HepG2 (cell line): ENCODE results near the gene CXCR5. TPM values are rescaled to one million over a fixed set of nuclear protein-coding genes. Genes with fewer than 3 reads are reported as not detected.

Source experiments
- ATF7 ChIP-seq, 2 experiments: fragments of 450-650 bp in 1 of 2; sonication (generic) in 1 of 2; formaldehyde crosslinking in 1 of 2; IDR thresholded peaks; 2 replicates each; pipeline versions ENCODE4 v1.4.0 to v1.6.1; 2016 to 2020; ENCODE audit warnings: antibody characterized with exemption in 1 of 2, mild to moderate bottlenecking in 1 of 2, missing genetic modification reagents in 1 of 2
- CEBPB ChIP-seq: IDR thresholded peaks from 2 replicates; pipeline ENCODE4 v1.6.1; 2011; ENCODE audit warnings: low read depth, low read length, improper control_type of control experiment, borderline replicate concordance
- CHCHD3 ChIP-seq: sonication (generic); formaldehyde crosslinking; IDR thresholded peaks from 2 replicates; pipeline ENCODE4 v1.8.0; 2022; ENCODE audit warnings: mild to moderate bottlenecking, missing genetic modification reagents, moderate library complexity
- EED ChIP-seq: sonication (generic); formaldehyde crosslinking; IDR thresholded peaks from 2 replicates; pipeline ENCODE4 v1.5.0; 2020; ENCODE audit warnings: mild to moderate bottlenecking, missing genetic modification reagents
- FOXM1 ChIP-seq: sonication (generic); formaldehyde crosslinking; IDR thresholded peaks from 2 replicates; pipeline ENCODE4 v1.5.0; 2020; ENCODE audit warnings: missing genetic modification reagents
- GABPA ChIP-seq, 2 experiments: IDR thresholded peaks; 2 replicates each; pipeline ENCODE4 v1.6.1; 2011 to 2016; ENCODE audit warnings: low read depth in 2 of 2, low read length in 1 of 2, missing biosample characterization in 1 of 2, missing genetic modification characterization in 1 of 2
- GABPB1 ChIP-seq: IDR thresholded peaks from 2 replicates; pipeline ENCODE4 v1.6.1; 2016; ENCODE audit warnings: mild to moderate bottlenecking, missing genetic modification reagents, moderate library complexity, missing compliant biosample characterization
- GPN1 ChIP-seq: sonication (generic); formaldehyde crosslinking; IDR thresholded peaks from 2 replicates; pipeline ENCODE4 v1.5.1; 2020; ENCODE audit warnings: missing genetic modification reagents, borderline replicate concordance
- HOXA3 ChIP-seq: sonication (generic); formaldehyde crosslinking; IDR thresholded peaks from 2 replicates; pipeline ENCODE4 v1.5.0; 2020; ENCODE audit warnings: missing genetic modification reagents
- IKZF4 ChIP-seq: sonication (generic); formaldehyde crosslinking; IDR thresholded peaks from 2 replicates; pipeline ENCODE4 v1.5.1; 2020; ENCODE audit warnings: borderline replicate concordance, mild to moderate bottlenecking, low read depth, missing genetic modification reagents; ENCODE audit errors: not compliant biosample characterization
- IRF2 ChIP-seq: IDR thresholded peaks from 2 replicates; pipeline ENCODE4 v1.6.1; 2018; ENCODE audit warnings: missing genetic modification reagents, missing compliant biosample characterization
- MTF2 ChIP-seq: sonication (generic); formaldehyde crosslinking; IDR thresholded peaks from 2 replicates; pipeline ENCODE4 v1.5.0; 2020; ENCODE audit warnings: missing genetic modification reagents, borderline replicate concordance
- MYC ChIP-seq: sonication (generic); formaldehyde crosslinking; IDR thresholded peaks from 2 replicates; pipeline ENCODE4 v1.9.0; 2021; ENCODE audit warnings: missing genetic modification reagents, borderline replicate concordance
- NCOA5 ChIP-seq: sonication (generic); formaldehyde crosslinking; IDR thresholded peaks from 2 replicates; pipeline ENCODE4 v1.4.0; 2020; ENCODE audit warnings: missing genetic modification reagents
- RNF2 ChIP-seq: fragments of 450-650 bp; conservative IDR thresholded peaks from 2 replicates; pipeline ENCODE4 v1.6.1; 2016; ENCODE audit warnings: low read depth
- SIN3B ChIP-seq: fragments of 150-350 bp; IDR thresholded peaks from 2 replicates; pipeline ENCODE4 v1.6.1; 2014; ENCODE audit warnings: low read length
- SOX6 ChIP-seq, 2 experiments: fragments of 450-650 bp in 1 of 2; sonication (generic) in 1 of 2; formaldehyde crosslinking in 1 of 2; IDR thresholded peaks; 2 replicates each; pipeline versions ENCODE4 v1.4.0 to v1.6.1; 2017 to 2020; ENCODE audit warnings: antibody characterized with exemption in 1 of 2, mild to moderate bottlenecking in 1 of 2, missing genetic modification reagents in 1 of 2
- SP5 ChIP-seq: IDR thresholded peaks from 2 replicates; pipeline ENCODE4 v1.6.1; 2016; ENCODE audit warnings: low read depth, borderline replicate concordance
- ZNF143 ChIP-seq: sonication (generic); formaldehyde crosslinking; IDR thresholded peaks from 2 replicates; pipeline ENCODE4 v1.4.0; 2020; ENCODE audit warnings: missing genetic modification reagents
- ZNF30 ChIP-seq: sonication (generic); formaldehyde crosslinking; IDR thresholded peaks from 2 replicates; pipeline ENCODE4 v1.5.0; 2020; ENCODE audit warnings: mild to moderate bottlenecking, missing genetic modification reagents
- ZNF496 ChIP-seq: sonication (generic); formaldehyde crosslinking; IDR thresholded peaks from 2 replicates; pipeline ENCODE4 v1.8.1; 2023; ENCODE audit warnings: mild to moderate bottlenecking, moderate library complexity, missing genetic modification reagents; ENCODE audit not compliant: insufficient replicate concordance
- ZNF567 ChIP-seq: sonication (generic); formaldehyde crosslinking; IDR thresholded peaks from 2 replicates; pipeline ENCODE4 v1.8.1; 2023; ENCODE audit warnings: mild to moderate bottlenecking, missing genetic modification reagents, borderline replicate concordance
- ZNF615 ChIP-seq: sonication (generic); formaldehyde crosslinking; IDR thresholded peaks from 2 replicates; pipeline ENCODE4 v1.5.0; 2020; ENCODE audit warnings: mild to moderate bottlenecking, missing genetic modification reagents, borderline replicate concordance
- ZNF766 ChIP-seq: sonication (generic); formaldehyde crosslinking; IDR thresholded peaks from 2 replicates; pipeline ENCODE4 v1.5.0; 2020; ENCODE audit warnings: missing genetic modification reagents, borderline replicate concordance
- polyA plus RNA-seq, 8 experiments: library from polyadenylated mRNA; depleted of rRNA in 3 of 8; stranded (reverse) in 7 of 8; unstranded in 1 of 8; fragments of >200 nt; fragmentation: Illumina TruSeq in 4 of 8; extraction: Trizol in 4 of 8; gene quantifications; 2 replicates each; pipeline versions ENCODE4 v1.2.1 to v1.2.3, GENCODE V29; 2011 to 2016; ENCODE audit warnings: low read depth in 4 of 8, missing spikeins in 1 of 8, mixed read lengths in 1 of 8; ENCODE audit not compliant: insufficient read depth in 1 of 8
- total RNA-seq, 5 experiments: library from RNA; depleted of rRNA; stranded (reverse); fragments of >200 nt; fragmentation: Illumina TruSeq; extraction: Trizol; gene quantifications; 2 replicates each; pipeline ENCODE4 v1.2.3, GENCODE V29; 2016; ENCODE audit warnings: low read depth in 1 of 5
- TF ChIP-seq, protein P1 (sequence below): sonication (generic); formaldehyde crosslinking; IDR thresholded peaks from 2 replicates; pipeline ENCODE4 v1.8.1; 2023; ENCODE audit warnings: mild to moderate bottlenecking, missing genetic modification reagents
- TF ChIP-seq, protein P2 (sequence below): sonication (generic); formaldehyde crosslinking; IDR thresholded peaks from 2 replicates; pipeline ENCODE4 v1.4.0; 2020; ENCODE audit warnings: missing genetic modification reagents

Gene CXCR5
- total and polyA plus RNA-seq, 2 of the 13 experiments (the other 11 are each of a cell fraction or from before 2014, with no cell fraction given): not detected

DNA sequence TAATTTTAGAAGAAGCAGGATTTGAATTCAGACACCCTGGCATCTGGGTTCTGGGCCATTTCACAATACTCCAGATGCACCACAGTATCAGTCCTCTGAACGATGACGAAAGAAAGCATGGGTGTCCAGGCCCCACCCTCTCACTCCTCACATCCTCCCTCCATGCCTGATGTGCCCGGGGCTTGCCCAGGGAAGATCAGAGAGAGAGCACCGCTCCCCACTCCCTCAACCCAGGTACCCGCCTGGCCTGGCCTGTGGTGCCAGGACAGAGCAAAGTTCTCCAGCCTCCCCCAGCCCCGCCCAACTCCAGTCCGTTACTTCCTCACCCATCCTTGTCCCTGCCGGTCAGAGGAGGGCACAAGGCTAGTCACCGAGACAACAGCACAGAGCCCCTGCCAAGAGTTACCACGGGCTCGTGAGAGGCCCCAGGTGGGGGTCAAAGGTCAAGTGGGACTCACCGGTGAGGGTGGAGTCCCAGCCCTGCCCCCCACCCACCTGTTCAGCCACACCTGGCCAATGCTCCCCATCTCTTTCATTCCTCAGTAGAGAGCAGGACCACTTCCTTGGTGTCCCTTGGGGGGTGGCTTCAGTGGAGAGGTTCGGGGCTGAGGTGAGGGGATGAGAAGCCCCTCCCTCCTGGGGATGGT lies 33.9 kb downstream of the CXCR5 start (continued):
- TF ChIP-seq, protein P1, sequence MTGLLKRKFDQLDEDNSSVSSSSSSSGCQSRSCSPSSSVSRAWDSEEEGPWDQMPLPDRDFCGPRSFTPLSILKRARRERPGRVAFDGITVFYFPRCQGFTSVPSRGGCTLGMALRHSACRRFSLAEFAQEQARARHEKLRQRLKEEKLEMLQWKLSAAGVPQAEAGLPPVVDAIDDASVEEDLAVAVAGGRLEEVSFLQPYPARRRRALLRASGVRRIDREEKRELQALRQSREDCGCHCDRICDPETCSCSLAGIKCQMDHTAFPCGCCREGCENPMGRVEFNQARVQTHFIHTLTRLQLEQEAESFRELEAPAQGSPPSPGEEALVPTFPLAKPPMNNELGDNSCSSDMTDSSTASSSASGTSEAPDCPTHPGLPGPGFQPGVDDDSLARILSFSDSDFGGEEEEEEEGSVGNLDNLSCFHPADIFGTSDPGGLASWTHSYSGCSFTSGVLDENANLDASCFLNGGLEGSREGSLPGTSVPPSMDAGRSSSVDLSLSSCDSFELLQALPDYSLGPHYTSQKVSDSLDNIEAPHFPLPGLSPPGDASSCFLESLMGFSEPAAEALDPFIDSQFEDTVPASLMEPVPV (CRISPR knock-in tag): no peak
- TF ChIP-seq CHCHD3 (no peak), SP5 (CRISPR knock-in tag) (0 out of 2 replicates have a peak, but pooled peaks have one; percentile 24), ZNF615 (CRISPR knock-in tag) (no peak), FOXM1 (CRISPR knock-in tag) (no peak), SIN3B (no peak), RNF2 (no peak), CEBPB (peak; percentile 92), ZNF766 (CRISPR knock-in tag) (no peak), HOXA3 (CRISPR knock-in tag) (0 out of 2 replicates have a peak, but pooled peaks have one; percentile 10), GABPA (IDR thresholded peaks at IDR 0.05; ENCODE audit: low read depth, low read length) (no peak), GABPA (CRISPR knock-in tag; IDR thresholded peaks at IDR 0.05; ENCODE audit: low read depth) (no peak; the same call in 1 of the 2 replicates), MTF2 (CRISPR knock-in tag) (no peak), SOX6 (IDR thresholded peaks at IDR 0.05) (no peak), SOX6 (CRISPR knock-in tag; IDR thresholded peaks at IDR 0.05) (no peak), IKZF4 (no peak), IRF2 (CRISPR knock-in tag) (no peak), ATF7 (IDR thresholded peaks at IDR 0.05) (no peak), ATF7 (CRISPR knock-in tag; IDR thresholded peaks at IDR 0.05) (no peak), MYC (0 out of 2 replicates have a peak, but pooled peaks have one; percentile 31), ZNF567 (no peak), ZNF30 (CRISPR knock-in tag) (no peak), GABPB1 (CRISPR knock-in tag) (peak; percentile 33; the same call in 1 of the 2 replicates), ZNF143 (CRISPR knock-in tag) (no peak), EED (CRISPR knock-in tag) (no peak), NCOA5 (CRISPR knock-in tag) (no peak), GPN1 (CRISPR knock-in tag) (no peak), ZNF496 (CRISPR knock-in tag) (no peak)
- TF ChIP-seq, protein P2, sequence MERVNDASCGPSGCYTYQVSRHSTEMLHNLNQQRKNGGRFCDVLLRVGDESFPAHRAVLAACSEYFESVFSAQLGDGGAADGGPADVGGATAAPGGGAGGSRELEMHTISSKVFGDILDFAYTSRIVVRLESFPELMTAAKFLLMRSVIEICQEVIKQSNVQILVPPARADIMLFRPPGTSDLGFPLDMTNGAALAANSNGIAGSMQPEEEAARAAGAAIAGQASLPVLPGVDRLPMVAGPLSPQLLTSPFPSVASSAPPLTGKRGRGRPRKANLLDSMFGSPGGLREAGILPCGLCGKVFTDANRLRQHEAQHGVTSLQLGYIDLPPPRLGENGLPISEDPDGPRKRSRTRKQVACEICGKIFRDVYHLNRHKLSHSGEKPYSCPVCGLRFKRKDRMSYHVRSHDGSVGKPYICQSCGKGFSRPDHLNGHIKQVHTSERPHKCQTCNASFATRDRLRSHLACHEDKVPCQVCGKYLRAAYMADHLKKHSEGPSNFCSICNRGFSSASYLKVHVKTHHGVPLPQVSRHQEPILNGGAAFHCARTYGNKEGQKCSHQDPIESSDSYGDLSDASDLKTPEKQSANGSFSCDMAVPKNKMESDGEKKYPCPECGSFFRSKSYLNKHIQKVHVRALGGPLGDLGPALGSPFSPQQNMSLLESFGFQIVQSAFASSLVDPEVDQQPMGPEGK (CRISPR knock-in tag): peak; percentile 78
